Ovary (tissue), 3 donors: ENCODE data around the gene RAD51C.

Experiments used
- CTCF ChIP-seq, 3 donors: fragments of 450-650 bp in 2 of 3; fragments of 200-600 bp in 1 of 3; IDR thresholded peaks; one replicate each; pipeline versions ENCODE4 v1.5.1 to v1.8.0; 2016 to 2022; ENCODE audit warnings: antibody characterized with exemption in 3 of 3, mild to moderate bottlenecking in 1 of 3
- POLR2A ChIP-seq: fragments of 450-650 bp; IDR thresholded peaks from one replicate; pipeline ENCODE4 v1.6.1; 2017; ENCODE audit warnings: antibody characterized with exemption, mild to moderate bottlenecking, moderate library complexity
- donor health status: DM: no; HTN: no; CAD: no.

DNA sequence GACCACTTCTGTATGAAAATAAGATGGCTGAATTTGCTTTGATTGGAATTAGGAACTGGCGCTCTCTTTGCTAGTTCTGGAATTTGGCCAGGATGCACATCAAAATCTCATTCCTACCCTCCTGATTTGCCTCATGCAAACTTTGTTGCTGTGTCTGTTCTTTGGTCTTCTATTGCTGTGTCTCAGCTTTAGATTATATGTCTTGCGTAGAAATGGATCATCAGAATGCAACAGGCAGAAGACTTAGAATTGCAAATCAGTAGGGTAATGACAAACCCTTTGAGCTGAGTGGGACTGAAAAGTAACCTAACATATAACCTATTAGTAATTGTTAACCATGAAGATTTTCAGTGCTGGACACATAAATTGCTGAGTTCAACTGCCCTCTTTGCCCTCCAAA is 30.3 kb downstream of the RAD51C start:
- no peak for TF ChIP-seq CTCF (IDR thresholded peaks at IDR 0.05)
- no peak for TF ChIP-seq POLR2A
